PFSK-1 (cell line): ENCODE measurements around the gene COL4A2.

Experiments
- FOXP2 ChIP-seq: optimal IDR thresholded peaks from 2 replicates; pipeline ENCODE3; 2011; ENCODE audit warnings: borderline replicate concordance, control low read depth, inconsistent platforms; ENCODE audit not compliant: insufficient read depth; ENCODE audit errors: extremely low read length, extremely low read depth
- POLR2AphosphoS5 ChIP-seq: IDR thresholded peaks from 2 replicates; pipeline ENCODE4 v1.6.1; 2012; ENCODE audit warnings: low read depth, mild to moderate bottlenecking, control low read depth, low read length, moderate library complexity
- SIN3A ChIP-seq: IDR thresholded peaks from 2 replicates; pipeline ENCODE4 v1.6.1; 2012; ENCODE audit warnings: mild to moderate bottlenecking, low read length, moderate library complexity, borderline replicate concordance; ENCODE audit not compliant: insufficient read depth
- TAF1 ChIP-seq: IDR thresholded peaks from 2 replicates; pipeline ENCODE4 v1.6.1; 2012; ENCODE audit warnings: low read length, control low read depth, borderline replicate concordance; ENCODE audit not compliant: insufficient read depth
- TF ChIP-seq, protein P1 (sequence below), 2 experiments: IDR thresholded peaks; 2 replicates each; pipeline versions ENCODE4 v1.6.1 to v1.8.0; 2011 to 2012; ENCODE audit warnings: low read depth in 2 of 2, low read length in 2 of 2, control low read depth in 1 of 2, inconsistent platforms in 1 of 2, mild to moderate bottlenecking in 1 of 2, moderate library complexity in 1 of 2; ENCODE audit not compliant: insufficient read depth in 1 of 2

COL4A2 gene

GRCh38 chr13:110275931-110276552, 31.0 kb upstream of the COL4A2 start:
- no peak for TF ChIP-seq TAF1
- TF ChIP-seq SIN3A = no peak
- TF ChIP-seq FOXP2 = no peak
- no peak for TF ChIP-seq POLR2AphosphoS5
- TF ChIP-seq, protein P1, sequence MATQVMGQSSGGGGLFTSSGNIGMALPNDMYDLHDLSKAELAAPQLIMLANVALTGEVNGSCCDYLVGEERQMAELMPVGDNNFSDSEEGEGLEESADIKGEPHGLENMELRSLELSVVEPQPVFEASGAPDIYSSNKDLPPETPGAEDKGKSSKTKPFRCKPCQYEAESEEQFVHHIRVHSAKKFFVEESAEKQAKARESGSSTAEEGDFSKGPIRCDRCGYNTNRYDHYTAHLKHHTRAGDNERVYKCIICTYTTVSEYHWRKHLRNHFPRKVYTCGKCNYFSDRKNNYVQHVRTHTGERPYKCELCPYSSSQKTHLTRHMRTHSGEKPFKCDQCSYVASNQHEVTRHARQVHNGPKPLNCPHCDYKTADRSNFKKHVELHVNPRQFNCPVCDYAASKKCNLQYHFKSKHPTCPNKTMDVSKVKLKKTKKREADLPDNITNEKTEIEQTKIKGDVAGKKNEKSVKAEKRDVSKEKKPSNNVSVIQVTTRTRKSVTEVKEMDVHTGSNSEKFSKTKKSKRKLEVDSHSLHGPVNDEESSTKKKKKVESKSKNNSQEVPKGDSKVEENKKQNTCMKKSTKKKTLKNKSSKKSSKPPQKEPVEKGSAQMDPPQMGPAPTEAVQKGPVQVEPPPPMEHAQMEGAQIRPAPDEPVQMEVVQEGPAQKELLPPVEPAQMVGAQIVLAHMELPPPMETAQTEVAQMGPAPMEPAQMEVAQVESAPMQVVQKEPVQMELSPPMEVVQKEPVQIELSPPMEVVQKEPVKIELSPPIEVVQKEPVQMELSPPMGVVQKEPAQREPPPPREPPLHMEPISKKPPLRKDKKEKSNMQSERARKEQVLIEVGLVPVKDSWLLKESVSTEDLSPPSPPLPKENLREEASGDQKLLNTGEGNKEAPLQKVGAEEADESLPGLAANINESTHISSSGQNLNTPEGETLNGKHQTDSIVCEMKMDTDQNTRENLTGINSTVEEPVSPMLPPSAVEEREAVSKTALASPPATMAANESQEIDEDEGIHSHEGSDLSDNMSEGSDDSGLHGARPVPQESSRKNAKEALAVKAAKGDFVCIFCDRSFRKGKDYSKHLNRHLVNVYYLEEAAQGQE (IDR thresholded peaks at IDR 0.05; ENCODE audit: insufficient read depth in 1 of 2, low read depth in 2 of 2, low read length in 2 of 2) = no peak

- TF ChIP-seq, protein P1 (IDR thresholded peaks at IDR 0.05; ENCODE audit: insufficient read depth in 1 of 2, low read depth in 2 of 2, low read length in 2 of 2) = no peak
- no peak for TF ChIP-seq TAF1
- TF ChIP-seq SIN3A = no peak
- TF ChIP-seq POLR2AphosphoS5 = no peak
- TF ChIP-seq FOXP2 = no peak
These were observed 30.5 kb upstream of the COL4A2 start for GRCh38 chr13:110276553-110276950.

GRCh38 chr13:110277357-110277975, 29.6 kb upstream of the COL4A2 start:
- no peak for TF ChIP-seq TAF1

- no peak for TF ChIP-seq TAF1
- TF ChIP-seq, protein P1 (IDR thresholded peaks at IDR 0.05; ENCODE audit: insufficient read depth in 1 of 2, low read depth in 2 of 2, low read length in 2 of 2) = no peak
- no peak for TF ChIP-seq POLR2AphosphoS5
- no peak for TF ChIP-seq SIN3A
- TF ChIP-seq FOXP2 = no peak
These were observed 28.2 kb upstream of the COL4A2 start for GRCh38 chr13:110278859-110279258.

DNA sequence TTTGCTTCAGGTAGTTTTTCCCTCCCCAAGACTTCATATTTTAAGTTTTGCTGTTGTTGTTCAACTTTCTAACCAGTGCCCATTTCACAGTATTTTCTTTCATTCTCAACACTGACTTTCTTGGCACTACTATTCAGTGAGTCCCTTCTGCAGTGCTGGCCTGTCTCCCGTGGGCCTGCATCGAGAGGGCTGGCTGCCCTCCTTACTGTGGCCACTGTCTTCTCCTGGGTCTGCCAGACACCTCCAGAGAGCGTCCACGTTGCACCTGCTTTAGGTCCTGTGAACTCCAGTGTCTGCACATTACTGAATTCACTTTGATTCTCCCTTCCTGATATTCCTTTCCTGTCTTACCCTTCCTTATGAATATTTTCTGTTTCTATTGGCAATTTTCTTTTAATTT, 27.4 kb upstream of the COL4A2 start:
- no peak for TF ChIP-seq POLR2AphosphoS5
- TF ChIP-seq, protein P1 (IDR thresholded peaks at IDR 0.05; ENCODE audit: insufficient read depth in 1 of 2, low read depth in 2 of 2, low read length in 2 of 2) = no peak
- TF ChIP-seq TAF1 = no peak
- no peak for TF ChIP-seq SIN3A
- TF ChIP-seq FOXP2 = no peak
